Measurements from ENCODE around the gene COL4A1.
"Not testable (repeated sequence)": the region's sequence is repeated elsewhere in the genome, so short reads cannot be mapped to it uniquely, and the experiment has no call there.

The COL4A1 gene

GRCh38 chr13:110314516-110315245 is 7.7 kb upstream of the COL4A1 start:
- no peak for DNase-seq (ENCODE audit: low read depth in 2 of 2)
- no peak overlapping the region for H3K4me3 ChIP-seq (replicated peaks in 1 of 2; ENCODE audit: low read depth in 2 of 2, low read length in 2 of 2)
- no peak for TF ChIP-seq CTCF (IDR thresholded peaks at IDR 0.05; ENCODE audit: low read depth, low read length)

GRCh38 chr13:110313733-110314132 is 6.8 kb upstream of the COL4A1 start:
- H3K4me3 ChIP-seq (replicated peaks in 1 of 2; ENCODE audit: low read depth in 2 of 2, low read length in 2 of 2); DNase-seq (ENCODE audit: low read depth in 2 of 2): not testable (repeated sequence)

GRCh38 chr13:110313261-110313660 is 6.3 kb upstream of the COL4A1 start:
- not testable (repeated sequence) for DNase-seq (ENCODE audit: low read depth in 2 of 2); H3K4me3 ChIP-seq (replicated peaks in 1 of 2; ENCODE audit: low read depth in 2 of 2, low read length in 2 of 2)

- no peak for TF ChIP-seq CTCF (IDR thresholded peaks at IDR 0.05; ENCODE audit: low read depth, low read length)
- H3K4me3 ChIP-seq (replicated peaks in 1 of 2; ENCODE audit: low read depth in 2 of 2, low read length in 2 of 2): peak overlapping the region in 1 of 2 donors; percentile 75
- peak; percentile 80 to 93 for DNase-seq (ENCODE audit: low read depth in 2 of 2)
These were observed 5.5 kb upstream of the COL4A1 start for GRCh38 chr13:110312339-110313031.

- TF ChIP-seq CTCF (IDR thresholded peaks at IDR 0.05; ENCODE audit: low read depth, low read length): no peak
- peak overlapping the region in 1 of 2 donors; percentile 75 for H3K4me3 ChIP-seq (replicated peaks in 1 of 2; ENCODE audit: low read depth in 2 of 2, low read length in 2 of 2)
- peak; percentile 40 to 48 for DNase-seq (ENCODE audit: low read depth in 2 of 2)
These were observed 4.7 kb upstream of the COL4A1 start for GRCh38 chr13:110311443-110312338.

- DNase-seq (ENCODE audit: low read depth in 2 of 2): no peak
- no peak for TF ChIP-seq CTCF (IDR thresholded peaks at IDR 0.05; ENCODE audit: low read depth, low read length)
- peak overlapping the region in 1 of 2 donors; percentile 75 for H3K4me3 ChIP-seq (replicated peaks in 1 of 2; ENCODE audit: low read depth in 2 of 2, low read length in 2 of 2)
These were observed 3.8 kb upstream of the COL4A1 start for GRCh38 chr13:110310541-110311442.
